Nephron progenitor cell (in vitro differentiated cells): ENCODE measurements around the gene RCOR1.

Experiments
- DNase-seq: peaks from one replicate; pipeline ENCODE4 v3.0.0; 2021
- H3K27ac Mint-ChIP-seq: 2 replicates; pipeline ENCODE4 v1.8.0; 2021; ENCODE audit warnings: mild to moderate bottlenecking, moderate library complexity, mixed read lengths
- H3K27me3 Mint-ChIP-seq: 2 replicates; pipeline ENCODE4 v1.8.0; 2021; ENCODE audit warnings: mild to moderate bottlenecking, low read depth, mixed read lengths; ENCODE audit not compliant: poor library complexity
- H3K36me3 Mint-ChIP-seq: 2 replicates; pipeline ENCODE4 v1.8.0; 2021; ENCODE audit warnings: low read depth, mixed read lengths
- H3K4me1 Mint-ChIP-seq: 2 replicates; pipeline ENCODE4 v1.8.0; 2021; ENCODE audit warnings: mixed read lengths
- H3K4me3 Mint-ChIP-seq: 2 replicates; pipeline ENCODE4 v1.8.0; 2021; ENCODE audit warnings: mild to moderate bottlenecking, moderate library complexity, mixed read lengths
- H3K9me3 Mint-ChIP-seq: 2 replicates; pipeline ENCODE4 v1.8.0; 2021; ENCODE audit warnings: mild to moderate bottlenecking, moderate library complexity, mixed read lengths
- CTCF ChIP-seq: fragments of 200-600 bp; sonication (generic); IDR thresholded peaks from 2 replicates; pipeline ENCODE4 v1.5.0; 2021; ENCODE audit warnings: antibody characterized with exemption

The RCOR1 gene

GRCh38 chr14:102578821-102579220, 13.6 kb upstream of the RCOR1 start:
- Mint-ChIP-seq H3K36me3 (no peaks in the 10 kb centered on the region), H3K27me3 (peaks cover 7% of the 10 kb centered on the region), H3K4me3 (no peak overlapping the region), H3K9me3 (no peaks in the 10 kb centered on the region), H3K4me1 (peaks cover 54% of the 10 kb centered on the region), H3K27ac (no peak overlapping the region)
- TF ChIP-seq CTCF = no peak
- no peak for DNase-seq

- H3K27ac Mint-ChIP-seq = no peak overlapping the region
- TF ChIP-seq CTCF = no peak
- peaks cover 7% of the 10 kb centered on the region for H3K27me3 Mint-ChIP-seq
- no peaks in the 10 kb centered on the region for H3K9me3 Mint-ChIP-seq
- H3K4me1 Mint-ChIP-seq = peaks cover 59% of the 10 kb centered on the region
- H3K36me3 Mint-ChIP-seq = no peaks in the 10 kb centered on the region
- no peak overlapping the region for H3K4me3 Mint-ChIP-seq
- DNase-seq = no peak
Observed at GRCh38 chr14:102579696-102580549, 12.5 kb upstream of the RCOR1 start.

GRCh38 chr14:102580550-102581110, 11.8 kb upstream of the RCOR1 start:
- Mint-ChIP-seq H3K36me3 (no peaks in the 10 kb centered on the region), H3K4me3 (no peak overlapping the region), H3K27ac (no peak overlapping the region), H3K4me1 (peaks cover 59% of the 10 kb centered on the region), H3K9me3 (no peaks in the 10 kb centered on the region), H3K27me3 (peaks cover 3% of the 10 kb centered on the region)
- DNase-seq = no peak
- TF ChIP-seq CTCF = no peak

- peaks cover 62% of the 10 kb centered on the region for H3K4me1 Mint-ChIP-seq
- DNase-seq = no peak
- no peaks in the 10 kb centered on the region for H3K9me3 Mint-ChIP-seq
- peak overlapping the region; percentile 51 for H3K27ac Mint-ChIP-seq
- TF ChIP-seq CTCF = no peak
- H3K27me3 Mint-ChIP-seq = peaks cover 3% of the 10 kb centered on the region
- H3K4me3 Mint-ChIP-seq = no peak overlapping the region
- no peaks in the 10 kb centered on the region for H3K36me3 Mint-ChIP-seq
Observed at GRCh38 chr14:102581193-102581592, 11.3 kb upstream of the RCOR1 start.

- H3K4me1 Mint-ChIP-seq = peaks cover 51% of the 10 kb centered on the region
- DNase-seq = no peak
- no peak for TF ChIP-seq CTCF
- H3K4me3 Mint-ChIP-seq = no peak overlapping the region
- H3K27me3 Mint-ChIP-seq = peaks cover under 1% of the 10 kb centered on the region
- peak overlapping the region; percentile 79 for H3K27ac Mint-ChIP-seq
- no peaks in the 10 kb centered on the region for H3K36me3 Mint-ChIP-seq
- no peaks in the 10 kb centered on the region for H3K9me3 Mint-ChIP-seq
Observed at GRCh38 chr14:102583726-102584125, 8.7 kb upstream of the RCOR1 start.
